ENCODE data around the gene FAM83B. TPM values are rescaled to one million over a fixed set of nuclear protein-coding genes. Genes with fewer than 3 reads are reported as not detected.
A peak's percentile ranks its signal among the peaks of the same experiment; 100 is the strongest.

The FAM83B gene
- polyA plus RNA-seq, 3 donors from 2014 or later = not detected

DNA sequence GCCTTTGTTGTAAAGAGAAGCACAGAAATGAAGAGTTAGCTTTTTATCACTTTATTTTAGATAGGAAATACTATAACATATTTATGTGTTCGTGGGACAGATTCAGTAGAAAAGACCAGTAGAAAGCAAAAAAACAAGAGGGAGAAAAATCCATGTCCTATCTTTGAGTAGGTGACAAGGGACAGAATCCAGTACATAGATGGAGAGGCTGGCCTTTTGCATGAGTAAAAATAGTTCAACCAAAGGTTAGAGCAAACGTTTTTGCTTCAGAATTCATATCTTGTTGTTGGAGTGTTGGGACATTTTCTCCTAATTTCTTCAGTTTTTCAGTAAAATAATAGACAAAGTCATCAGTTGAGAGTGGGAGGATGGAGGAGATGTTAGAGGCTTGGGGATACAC is 19.6 kb upstream of the FAM83B start:
- Mint-ChIP-seq H3K4me3 (no peak overlapping the region), H3K27me3 (ENCODE audit: low read depth in 3 of 3) (peaks cover 0 to 4% (median 0%) of the 10 kb centered on the region in 3 donors), H3K27ac (no peak overlapping the region), H3K36me3 (no peaks in the 10 kb centered on the region), H3K4me1 (no peaks in the 10 kb centered on the region), H3K9me3 (peaks cover 0 to 6% (median 3%) of the 10 kb centered on the region in 6 donors)
- no peak for DNase-seq

DNA sequence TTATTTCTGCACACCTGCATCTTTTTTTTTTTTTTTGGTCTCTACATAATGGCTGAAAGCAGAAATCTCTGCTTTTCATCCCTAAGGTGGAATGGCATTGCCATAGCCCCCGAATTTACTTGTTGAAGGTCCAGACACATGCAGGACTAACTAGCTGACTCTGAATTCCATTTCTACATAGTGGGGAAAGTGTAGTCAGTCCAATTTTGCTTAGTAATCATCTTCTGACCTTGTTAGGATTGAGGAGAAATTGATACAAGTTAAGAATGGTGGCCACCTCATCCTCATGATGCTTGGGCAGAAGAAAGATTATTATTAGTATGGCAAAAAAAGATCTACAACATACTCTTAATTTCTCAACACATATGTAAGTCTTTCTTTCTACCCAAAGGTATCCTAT is 16.4 kb upstream of the FAM83B start:
- Mint-ChIP-seq H3K36me3 (no peaks in the 10 kb centered on the region), H3K27ac (no peak overlapping the region), H3K27me3 (ENCODE audit: low read depth in 3 of 3) (peaks cover 0 to 4% (median 3%) of the 10 kb centered on the region in 3 donors), H3K4me1 (no peaks in the 10 kb centered on the region), H3K9me3 (peaks cover 0 to 5% (median 0%) of the 10 kb centered on the region in 6 donors), H3K4me3 (no peak overlapping the region)
- no peak for DNase-seq

DNA sequence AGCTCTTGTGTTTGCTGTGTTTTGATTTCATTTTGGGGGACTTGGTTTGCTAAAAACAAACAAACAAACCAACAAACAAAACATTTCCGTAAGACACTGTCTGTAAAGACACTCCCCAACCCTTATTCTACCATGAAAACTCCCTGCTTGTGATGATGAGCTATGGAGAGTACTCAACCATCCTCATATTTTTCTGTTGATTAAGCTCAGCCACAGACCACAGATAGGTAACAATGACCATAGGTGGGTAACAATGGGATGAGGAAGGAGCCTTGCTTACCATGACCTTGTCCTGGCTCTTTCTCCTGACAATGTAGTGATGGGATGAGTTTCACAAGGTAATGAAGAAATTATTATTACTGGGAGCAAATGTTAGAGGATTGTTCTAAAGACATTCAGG is 11.4 kb upstream of the FAM83B start:
- no peak for DNase-seq
- Mint-ChIP-seq H3K27ac (no peak overlapping the region), H3K4me1 (no peaks in the 10 kb centered on the region), H3K4me3 (no peak overlapping the region), H3K36me3 (peaks cover 0 to 4% (median 0%) of the 10 kb centered on the region in 3 donors), H3K27me3 (ENCODE audit: low read depth in 3 of 3) (peaks cover 0 to 3% (median 0%) of the 10 kb centered on the region in 3 donors), H3K9me3 (peaks cover 0 to 6% (median 1%) of the 10 kb centered on the region in 6 donors)

DNA sequence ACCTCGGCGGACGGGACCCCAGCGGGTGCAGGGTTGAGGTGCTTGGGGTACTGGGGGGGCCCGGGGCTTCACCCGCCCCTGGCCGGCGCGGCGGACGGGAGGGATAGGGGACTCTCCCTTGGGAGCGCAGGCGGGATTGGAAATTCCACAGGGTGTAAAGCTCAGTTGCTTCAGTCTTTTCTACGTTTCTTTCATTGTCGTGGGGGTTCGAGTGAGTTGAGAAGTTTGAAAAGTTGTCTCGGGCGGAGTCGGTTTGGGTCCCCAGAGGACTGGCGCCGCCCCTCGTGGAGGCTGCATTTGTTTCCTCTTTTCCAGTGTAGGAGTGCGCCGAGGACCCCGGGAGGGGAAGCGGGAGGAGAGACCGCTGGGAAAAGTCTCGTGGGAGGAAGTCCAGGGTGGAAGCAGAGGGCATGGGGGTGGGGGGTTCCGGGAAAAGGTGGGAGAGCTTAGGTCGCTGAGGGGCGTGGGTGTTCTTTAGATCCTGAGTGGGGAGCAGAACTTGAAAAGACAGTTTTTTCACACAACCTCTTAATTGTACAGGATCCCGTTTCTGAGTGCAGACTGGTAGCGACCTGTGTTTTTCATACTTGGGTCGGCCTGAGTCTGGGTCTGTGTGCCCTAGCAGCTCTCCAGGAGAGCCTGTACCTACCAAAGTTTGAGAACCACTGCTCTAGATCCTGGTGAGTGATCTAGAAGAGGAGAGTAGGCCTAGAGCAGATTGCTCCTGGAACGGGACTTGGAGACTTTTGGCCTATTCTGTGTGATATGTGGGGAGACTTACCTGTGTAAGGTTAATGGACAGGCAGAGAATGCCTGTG is 495 bp downstream of the FAM83B start:
- no peak for DNase-seq
- peak overlapping the region; percentile 61 to 77 (median 72) for H3K4me3 Mint-ChIP-seq
- H3K4me1 Mint-ChIP-seq = peaks cover 13 to 19% of the 10 kb centered on the region in 2 donors
- H3K9me3 Mint-ChIP-seq = peaks cover 0 to 4% (median 1%) of the 10 kb centered on the region in 6 donors
- H3K36me3 Mint-ChIP-seq = peaks cover 0 to 3% (median 0%) of the 10 kb centered on the region in 3 donors
- peaks cover 2 to 11% (median 8%) of the 10 kb centered on the region in 3 donors for H3K27me3 Mint-ChIP-seq (ENCODE audit: low read depth in 3 of 3)
- H3K27ac Mint-ChIP-seq = no peak overlapping the region

DNA sequence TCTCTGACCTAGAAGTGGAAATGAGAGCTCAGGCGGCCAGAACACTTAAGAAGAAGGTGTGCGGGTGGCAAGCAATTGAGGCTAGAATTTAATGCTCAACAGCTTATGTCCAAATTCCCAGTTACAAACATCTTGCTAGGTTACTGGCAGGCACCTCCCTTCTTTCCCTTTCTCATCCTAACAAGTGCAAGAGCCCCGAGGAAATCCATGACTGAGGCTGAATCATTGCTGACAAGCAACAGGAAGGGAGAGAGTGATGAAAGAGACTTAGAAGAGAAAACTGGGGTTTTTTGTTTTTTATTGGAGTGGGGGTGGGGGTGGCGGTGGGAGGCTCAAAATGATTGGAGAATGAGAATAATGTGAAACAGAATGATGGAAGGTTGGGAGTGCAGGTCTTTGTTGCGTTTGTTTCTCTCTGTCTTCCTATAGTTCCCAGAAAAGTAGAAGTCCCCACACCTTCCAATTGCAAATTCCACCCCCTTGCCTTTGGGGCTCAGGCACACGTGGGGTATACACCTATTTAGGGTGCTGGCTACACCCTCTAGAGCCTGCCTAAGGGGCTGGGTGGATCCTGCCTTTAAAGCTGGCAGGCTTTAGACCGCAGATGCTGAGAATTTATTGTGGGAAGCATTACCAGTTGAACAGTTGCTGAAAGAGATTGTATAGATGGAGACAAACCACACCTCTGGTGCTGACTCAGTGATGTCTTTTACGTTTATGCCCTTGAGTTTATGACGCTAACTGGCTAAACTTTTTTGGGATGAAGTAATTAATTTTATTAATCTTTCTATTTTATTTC is 1.4 kb downstream of the FAM83B start:
- Mint-ChIP-seq H3K4me1 (peaks cover 13 to 19% of the 10 kb centered on the region in 2 donors), H3K4me3 (no peak overlapping the region), H3K9me3 (peaks cover 0 to 4% (median 1%) of the 10 kb centered on the region in 6 donors), H3K36me3 (peaks cover 0 to 3% (median 0%) of the 10 kb centered on the region in 3 donors), H3K27me3 (ENCODE audit: low read depth in 3 of 3) (peaks cover 2 to 11% (median 8%) of the 10 kb centered on the region in 3 donors), H3K27ac (no peak overlapping the region)
- no peak for DNase-seq

DNA sequence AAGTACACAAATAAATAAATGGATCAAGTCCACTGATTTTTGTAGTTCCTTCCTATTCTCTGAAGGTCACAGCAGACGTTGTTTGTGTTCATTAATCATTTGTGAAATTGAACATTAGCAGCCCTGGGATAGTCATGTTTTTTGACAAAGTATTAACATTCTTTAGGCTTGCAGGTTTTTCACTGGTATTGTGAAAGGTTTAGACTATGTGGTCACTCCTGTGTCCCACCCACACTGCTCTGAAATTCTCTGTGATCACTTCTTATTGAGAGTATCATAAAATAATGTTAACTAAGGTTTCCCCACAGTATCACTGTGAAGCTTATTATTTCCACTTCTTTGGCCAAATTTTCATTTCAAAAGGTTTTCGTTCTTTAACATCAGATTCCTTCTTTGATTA is 3.5 kb downstream of the FAM83B start:
- DNase-seq = no peak
- H3K36me3 Mint-ChIP-seq = peaks cover 0 to 3% (median 0%) of the 10 kb centered on the region in 3 donors
- H3K9me3 Mint-ChIP-seq = peaks cover 0 to 8% (median under 1%) of the 10 kb centered on the region in 6 donors
- no peak overlapping the region for H3K4me3 Mint-ChIP-seq
- peaks cover 8 to 10% of the 10 kb centered on the region in 2 donors for H3K4me1 Mint-ChIP-seq
- H3K27me3 Mint-ChIP-seq (ENCODE audit: low read depth in 3 of 3) = peaks cover 0 to 14% (median 6%) of the 10 kb centered on the region in 3 donors
- no peak overlapping the region for H3K27ac Mint-ChIP-seq

DNA sequence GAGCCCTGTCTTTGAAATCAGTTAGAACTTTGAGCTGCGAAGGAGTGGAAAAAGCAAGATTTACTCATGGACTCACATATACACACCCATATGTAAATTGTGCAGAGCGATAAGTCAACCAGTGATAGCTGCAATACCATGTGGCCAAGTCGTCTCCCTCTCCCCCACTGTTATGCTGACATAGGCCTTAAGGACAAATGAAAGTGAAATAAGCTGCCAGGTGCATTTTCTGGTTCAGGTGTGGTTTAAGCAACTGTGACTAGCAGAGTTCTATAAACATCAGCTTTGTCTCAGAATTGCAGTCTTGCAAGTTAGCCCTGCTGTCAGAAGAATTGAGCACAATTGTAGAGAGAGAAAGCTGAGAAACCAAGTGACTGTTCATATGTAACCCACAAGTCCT is 9.6 kb downstream of the FAM83B start:
- Mint-ChIP-seq H3K36me3 (peaks cover 0 to 2% (median 0%) of the 10 kb centered on the region in 3 donors), H3K4me3 (no peak overlapping the region), H3K27me3 (ENCODE audit: low read depth in 3 of 3) (peaks cover 0 to 3% (median 2%) of the 10 kb centered on the region in 3 donors), H3K4me1 (peaks cover 4 to 5% of the 10 kb centered on the region in 2 donors), H3K27ac (no peak overlapping the region), H3K9me3 (peaks cover 0 to 4% (median under 1%) of the 10 kb centered on the region in 6 donors)
- no peak for DNase-seq

DNA sequence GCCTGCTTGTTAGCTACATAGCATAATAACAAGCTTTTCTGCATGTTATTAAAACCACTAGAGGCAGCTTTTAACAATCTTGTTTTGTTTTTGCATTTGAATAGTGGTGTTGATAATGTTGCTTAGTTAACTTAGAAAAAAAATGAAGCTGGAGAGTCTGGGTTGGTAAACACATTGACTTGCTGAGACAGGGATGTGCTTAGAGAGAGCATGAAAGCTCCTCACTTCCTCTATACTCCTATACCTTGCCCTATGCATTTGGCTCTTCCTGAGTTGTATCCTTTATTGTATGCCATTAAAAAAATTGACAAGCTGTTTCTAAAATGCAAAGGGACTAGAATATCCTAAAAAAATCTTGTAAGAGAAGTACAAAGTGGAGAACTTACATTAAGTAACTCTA is 13.6 kb downstream of the FAM83B start:
- Mint-ChIP-seq H3K27ac (no peak overlapping the region), H3K4me1 (peaks cover 4 to 5% of the 10 kb centered on the region in 2 donors), H3K36me3 (peaks cover 0 to 3% (median 0%) of the 10 kb centered on the region in 3 donors), H3K27me3 (ENCODE audit: low read depth in 3 of 3) (peaks cover under 1 to 5% (median 1%) of the 10 kb centered on the region in 3 donors), H3K9me3 (peaks cover 0 to 2% (median 0%) of the 10 kb centered on the region in 6 donors), H3K4me3 (no peak overlapping the region)
- DNase-seq = no peak

DNA sequence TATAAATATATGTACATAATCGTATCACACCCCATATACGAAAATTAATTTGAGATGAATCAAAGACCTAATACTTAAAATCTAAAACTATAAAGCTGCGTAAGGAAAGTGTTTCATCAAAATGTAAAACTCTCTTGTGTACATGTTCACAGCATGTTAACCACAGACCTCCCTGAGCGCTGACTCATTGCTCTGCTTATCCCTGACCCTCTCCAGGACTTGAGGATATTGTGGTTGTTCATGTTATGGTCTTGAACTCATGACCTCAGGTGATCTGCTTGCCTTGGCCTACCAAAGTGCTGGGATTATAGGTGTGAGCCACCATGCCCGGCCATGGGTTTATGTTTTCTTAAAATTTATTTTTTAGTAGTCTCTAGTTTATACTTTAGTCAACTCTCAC is 14.2 kb downstream of the FAM83B start:
- DNase-seq = no peak
- Mint-ChIP-seq H3K27me3 (ENCODE audit: low read depth in 3 of 3) (peaks cover 0 to 5% (median 1%) of the 10 kb centered on the region in 3 donors), H3K9me3 (peaks cover 0 to 2% (median 0%) of the 10 kb centered on the region in 6 donors), H3K36me3 (peaks cover 0 to 3% (median 0%) of the 10 kb centered on the region in 3 donors), H3K27ac (no peak overlapping the region), H3K4me1 (peaks cover 4 to 5% of the 10 kb centered on the region in 2 donors), H3K4me3 (no peak overlapping the region)

DNA sequence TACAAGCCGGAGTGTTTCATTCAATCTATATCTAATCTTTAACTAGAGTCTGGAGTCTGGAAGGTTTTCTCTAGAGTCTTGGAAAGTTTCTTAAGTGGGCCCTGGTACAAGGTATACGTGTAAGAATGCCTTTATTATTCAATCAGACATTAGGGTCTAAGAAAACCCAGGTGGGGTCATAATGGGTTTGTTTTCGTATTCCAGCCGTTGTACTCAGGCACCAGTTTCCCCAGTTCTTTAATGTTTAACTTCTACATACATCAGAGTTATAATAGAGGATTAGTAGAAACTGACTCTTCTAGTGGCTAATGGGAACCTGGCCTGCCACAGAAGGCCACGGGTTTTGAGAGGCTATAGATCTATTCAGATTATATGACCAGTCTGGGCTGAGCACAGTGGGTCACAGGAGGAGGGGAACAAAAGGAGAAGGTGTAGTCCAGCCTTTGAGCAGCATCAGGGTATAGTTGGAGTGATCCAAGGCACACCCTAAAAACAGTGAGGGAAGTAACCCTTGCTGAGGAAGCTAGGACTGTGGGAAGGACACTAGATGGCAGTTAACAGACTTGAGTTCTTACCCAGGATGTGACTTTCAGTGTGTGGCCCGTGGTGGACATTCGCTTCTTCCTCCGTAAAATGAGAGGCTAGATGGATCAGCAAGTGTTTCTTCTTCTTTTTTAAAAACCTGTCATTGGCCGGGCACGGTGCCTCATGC is 15.5 kb downstream of the FAM83B start:
- Mint-ChIP-seq H3K27ac (no peak overlapping the region), H3K4me3 (no peak overlapping the region), H3K27me3 (ENCODE audit: low read depth in 3 of 3) (peaks cover 0 to 5% (median 1%) of the 10 kb centered on the region in 3 donors), H3K36me3 (peaks cover 0 to 3% (median 0%) of the 10 kb centered on the region in 3 donors), H3K4me1 (peaks cover 4 to 5% of the 10 kb centered on the region in 2 donors), H3K9me3 (peaks cover 0 to 2% (median 0%) of the 10 kb centered on the region in 6 donors)
- DNase-seq = no peak

DNA sequence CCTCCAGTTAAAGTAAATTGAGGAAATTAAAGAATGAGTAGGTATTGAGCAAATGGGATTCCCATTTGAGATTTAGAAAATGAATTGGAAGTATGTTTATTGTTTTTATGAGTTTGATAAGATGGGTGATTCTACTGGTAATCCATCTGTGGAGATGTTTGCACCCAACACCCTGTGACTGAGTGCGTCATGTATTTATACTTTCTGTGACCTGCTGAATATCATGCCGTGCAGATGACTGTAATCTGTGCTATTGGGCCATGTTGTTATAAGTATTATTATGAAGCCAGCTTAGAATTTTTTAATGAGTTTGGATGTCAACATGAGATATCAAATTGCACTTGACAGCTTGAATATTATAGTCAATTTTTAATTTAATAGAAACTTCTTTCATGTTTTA is 17.7 kb downstream of the FAM83B start:
- no peak overlapping the region for H3K4me3 Mint-ChIP-seq
- H3K36me3 Mint-ChIP-seq = peaks cover 0 to 3% (median 0%) of the 10 kb centered on the region in 3 donors
- H3K4me1 Mint-ChIP-seq = peaks cover 4 to 5% of the 10 kb centered on the region in 2 donors
- DNase-seq = no peak
- H3K9me3 Mint-ChIP-seq = peaks cover 0 to 2% (median 0%) of the 10 kb centered on the region in 6 donors
- H3K27ac Mint-ChIP-seq = no peak overlapping the region
- peaks cover 0 to 2% (median 2%) of the 10 kb centered on the region in 3 donors for H3K27me3 Mint-ChIP-seq (ENCODE audit: low read depth in 3 of 3)

DNA sequence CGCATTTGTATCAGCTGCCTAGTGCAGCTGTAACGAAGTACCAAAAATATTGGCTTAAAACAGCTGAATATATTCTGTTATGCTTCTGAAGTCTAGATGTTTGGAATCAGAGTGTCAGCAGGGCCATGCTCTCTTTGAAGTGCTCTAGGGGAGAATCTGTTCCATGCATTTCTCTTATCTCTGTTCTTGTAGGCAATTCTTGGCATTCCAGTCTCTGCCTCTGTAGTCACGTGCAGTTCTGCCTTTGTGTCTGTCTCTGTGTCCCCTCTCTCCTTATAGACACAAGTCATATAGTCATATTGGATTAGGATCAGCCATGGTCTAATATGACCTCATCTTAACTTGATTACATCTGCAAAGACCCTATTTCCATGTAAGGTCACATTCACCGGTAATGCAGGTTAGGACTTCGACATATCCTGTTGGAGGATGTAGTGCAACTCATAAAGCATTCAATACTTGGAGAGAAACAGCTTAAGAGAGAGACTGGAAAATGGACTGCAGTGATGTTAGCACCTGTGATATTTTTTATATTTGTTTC is 18.6 kb downstream of the FAM83B start:
- no peak overlapping the region for H3K27ac Mint-ChIP-seq
- DNase-seq = no peak
- peaks cover 0 to 3% (median 0%) of the 10 kb centered on the region in 3 donors for H3K36me3 Mint-ChIP-seq
- H3K4me1 Mint-ChIP-seq = peaks cover 4% of the 10 kb centered on the region in 2 donors
- H3K27me3 Mint-ChIP-seq (ENCODE audit: low read depth in 3 of 3) = peaks cover under 1 to 2% (median 2%) of the 10 kb centered on the region in 3 donors
- H3K4me3 Mint-ChIP-seq = no peak overlapping the region
- peaks cover 0 to 7% (median 0%) of the 10 kb centered on the region in 6 donors for H3K9me3 Mint-ChIP-seq

DNA sequence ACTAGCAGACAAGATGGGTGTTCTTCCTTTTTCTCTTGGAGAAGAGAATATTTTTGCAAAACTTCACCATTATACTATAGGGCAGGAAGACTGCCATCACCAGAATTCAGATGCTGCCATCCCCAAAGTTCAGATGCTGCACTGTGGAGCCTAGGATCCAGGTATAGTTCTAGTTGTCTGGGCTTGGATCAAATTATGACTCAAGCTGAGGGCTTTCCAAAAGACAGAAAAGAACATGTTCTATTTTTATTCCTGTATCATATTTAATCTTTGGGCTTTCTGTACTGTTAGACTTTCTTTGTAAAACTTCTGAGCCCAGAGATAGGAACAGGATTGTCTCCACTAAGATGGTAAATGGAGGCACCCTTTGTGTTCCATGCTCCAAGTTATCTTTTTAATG is 22.0 kb downstream of the FAM83B start:
- peaks cover 0 to 7% (median 0%) of the 10 kb centered on the region in 6 donors for H3K9me3 Mint-ChIP-seq
- no peak overlapping the region for H3K27ac Mint-ChIP-seq
- H3K27me3 Mint-ChIP-seq (ENCODE audit: low read depth in 3 of 3) = peaks cover 0 to 4% (median 1%) of the 10 kb centered on the region in 3 donors
- no peaks in the 10 kb centered on the region for H3K4me1 Mint-ChIP-seq
- DNase-seq = no peak
- no peaks in the 10 kb centered on the region for H3K36me3 Mint-ChIP-seq
- no peak overlapping the region for H3K4me3 Mint-ChIP-seq
